HUES48 (cell line): Measurements from ENCODE around the gene EVI5.
"Not testable (repeated sequence)": the region's sequence is repeated elsewhere in the genome, so short reads cannot be mapped to it uniquely, and the experiment has no call there.

ENCODE experiments used
- H3K27ac ChIP-seq: one replicate; pipeline ENCODE4 v1.7.0; 2013; ENCODE audit warnings: low read depth, low read length, inconsistent platforms
- H3K27me3 ChIP-seq: 2 replicates; pipeline ENCODE4 v1.6.1; 2013; ENCODE audit warnings: mild to moderate bottlenecking, low read length; ENCODE audit not compliant: control insufficient read depth, insufficient read depth
- H3K36me3 ChIP-seq: 2 replicates; pipeline ENCODE4 v1.6.1; 2013; ENCODE audit warnings: low read length; ENCODE audit not compliant: control insufficient read depth, insufficient read depth
- H3K4me1 ChIP-seq: 2 replicates; pipeline ENCODE4 v1.6.1; 2013; ENCODE audit warnings: mild to moderate bottlenecking, low read length; ENCODE audit not compliant: control insufficient read depth, insufficient read depth
- H3K4me3 ChIP-seq: 2 replicates; pipeline ENCODE4 v1.5.1; 2013; ENCODE audit warnings: mild to moderate bottlenecking, low read depth, low read length
- H3K9ac ChIP-seq: 2 replicates; pipeline ENCODE4 v1.6.1; 2013; ENCODE audit warnings: mild to moderate bottlenecking, low read depth, low read length, moderate library complexity
- H3K9me3 ChIP-seq: 2 replicates; pipeline ENCODE4 v1.6.1; 2013; ENCODE audit warnings: low read length; ENCODE audit not compliant: control insufficient read depth, insufficient read depth

EVI5 gene

DNA sequence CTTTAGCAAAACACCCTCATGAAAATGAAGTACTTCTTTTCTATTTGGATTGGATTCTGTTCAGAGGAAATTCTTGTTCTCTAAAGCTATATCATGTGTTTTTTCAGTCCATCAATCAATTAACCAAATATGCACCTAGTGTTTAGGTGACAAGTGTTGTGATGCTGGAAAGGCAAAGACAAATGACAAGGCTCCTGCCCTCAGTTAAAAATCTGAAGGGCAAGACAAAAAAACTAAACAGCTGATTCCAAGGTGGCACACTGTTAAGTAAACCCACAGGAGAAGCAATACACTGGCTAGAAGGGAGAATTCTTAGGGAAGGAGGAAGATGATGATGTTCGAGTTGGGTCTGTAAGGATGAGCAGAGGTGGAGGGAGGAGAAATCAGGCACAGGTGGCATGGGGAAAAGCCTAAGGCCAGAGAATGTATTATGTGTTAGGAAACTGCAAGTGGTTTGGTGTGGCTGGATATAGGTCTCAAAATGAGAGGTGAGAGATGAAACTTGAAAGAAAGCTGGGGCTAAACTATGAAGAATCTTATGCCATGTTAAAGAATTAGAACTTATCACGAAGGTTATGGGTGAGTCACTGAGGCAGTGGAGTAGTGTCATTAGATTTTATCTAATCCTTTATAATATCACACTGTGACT lies 246.4 kb downstream of the EVI5 start:
- Histone ChIP-seq H3K4me3 (no peak overlapping the region), H3K9ac (no peak overlapping the region)

GRCh38 chr1:92538048-92538412 lies 246.9 kb downstream of the EVI5 start:
- no peaks in the 10 kb centered on the region for H3K36me3 ChIP-seq
- no peak overlapping the region for H3K9ac ChIP-seq
- H3K4me3 ChIP-seq: no peak overlapping the region
- no peaks in the 10 kb centered on the region for H3K9me3 ChIP-seq
- H3K4me1 ChIP-seq: no peaks in the 10 kb centered on the region
- no peaks in the 10 kb centered on the region for H3K27me3 ChIP-seq
- no peak overlapping the region for H3K27ac ChIP-seq

More for the DNA sequence above, 246.4 kb downstream of the EVI5 start:
- H3K36me3 ChIP-seq: no peaks in the 10 kb centered on the region
- H3K9me3 ChIP-seq: no peaks in the 10 kb centered on the region
- H3K27ac ChIP-seq: no peak overlapping the region
- H3K27me3 ChIP-seq: no peaks in the 10 kb centered on the region
- H3K4me1 ChIP-seq: no peaks in the 10 kb centered on the region

GRCh38 chr1:92536980-92537884 lies 247.7 kb downstream of the EVI5 start:
- Histone ChIP-seq H3K27ac (no peak overlapping the region), H3K9ac (no peak overlapping the region), H3K4me3 (no peak overlapping the region), H3K27me3 (no peaks in the 10 kb centered on the region), H3K36me3 (no peaks in the 10 kb centered on the region), H3K9me3 (no peaks in the 10 kb centered on the region), H3K4me1 (no peaks in the 10 kb centered on the region)

DNA sequence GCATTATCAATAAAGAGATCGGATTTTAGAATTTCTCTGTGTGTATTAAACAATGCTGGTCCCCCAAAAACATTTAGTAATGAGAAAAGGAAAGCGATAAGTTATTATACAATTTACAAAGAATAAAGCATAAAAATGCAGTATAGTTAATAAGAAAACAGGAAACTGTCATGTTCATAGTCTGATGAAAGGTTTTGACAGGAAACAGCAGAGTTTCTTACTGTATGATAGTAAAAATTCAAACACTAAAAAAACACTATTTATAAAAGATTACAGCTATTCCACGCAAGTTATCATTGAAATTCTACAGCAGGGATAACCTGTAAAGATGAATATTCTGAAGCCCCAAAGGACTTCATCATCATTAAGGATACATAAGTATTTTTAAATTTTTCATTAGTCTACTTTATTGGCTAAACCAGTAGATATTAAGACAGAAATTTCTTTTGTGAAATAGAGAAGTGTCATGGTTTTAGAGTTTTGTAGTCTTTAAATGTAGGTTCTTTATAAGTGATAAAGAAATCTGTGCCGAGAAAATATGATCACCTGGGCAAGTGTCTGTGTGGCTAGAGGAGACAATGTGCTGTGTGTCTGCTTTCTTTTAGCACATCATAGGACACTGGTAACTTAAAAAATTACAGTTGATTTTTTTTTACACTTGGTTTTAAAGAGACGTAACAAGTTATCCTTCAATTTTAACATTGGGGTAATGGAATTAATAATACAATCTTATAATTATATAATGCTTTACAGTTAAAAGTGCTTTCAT lies 248.5 kb downstream of the EVI5 start:
- Histone ChIP-seq H3K27ac (no peak overlapping the region), H3K36me3 (no peaks in the 10 kb centered on the region), H3K9me3 (no peaks in the 10 kb centered on the region), H3K4me1 (no peaks in the 10 kb centered on the region), H3K4me3 (no peak overlapping the region), H3K27me3 (no peaks in the 10 kb centered on the region), H3K9ac (no peak overlapping the region)

DNA sequence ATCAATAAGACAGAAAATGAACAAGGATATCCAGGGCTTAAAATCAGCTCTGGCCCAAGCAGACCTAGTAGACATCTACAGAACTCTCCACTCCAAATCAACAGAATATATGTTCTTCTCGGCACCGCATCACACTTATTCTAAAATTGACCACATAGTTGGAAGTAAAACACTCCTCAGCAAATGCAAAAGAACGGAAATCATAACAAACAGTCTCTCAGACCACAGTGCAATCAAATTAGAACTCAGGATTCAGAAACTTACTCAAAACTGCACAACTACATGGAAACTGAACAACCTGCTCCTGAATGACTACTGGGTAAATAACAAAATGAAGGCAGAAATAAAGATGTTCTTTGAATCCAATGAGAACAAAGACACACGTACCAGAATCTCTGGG lies 252.5 kb downstream of the EVI5 start:
- not testable (repeated sequence) for H3K27me3 ChIP-seq, H3K9ac ChIP-seq, H3K4me3 ChIP-seq

GRCh38 chr1:92531939-92532338 lies 253.0 kb downstream of the EVI5 start:
- H3K9ac ChIP-seq, H3K27me3 ChIP-seq, H3K27ac ChIP-seq, H3K9me3 ChIP-seq, H3K4me3 ChIP-seq, H3K36me3 ChIP-seq, H3K4me1 ChIP-seq: not testable (repeated sequence)

More for the DNA sequence above, 252.5 kb downstream of the EVI5 start:
- not testable (repeated sequence) for H3K4me1 ChIP-seq, H3K27ac ChIP-seq, H3K36me3 ChIP-seq, H3K9me3 ChIP-seq

DNA sequence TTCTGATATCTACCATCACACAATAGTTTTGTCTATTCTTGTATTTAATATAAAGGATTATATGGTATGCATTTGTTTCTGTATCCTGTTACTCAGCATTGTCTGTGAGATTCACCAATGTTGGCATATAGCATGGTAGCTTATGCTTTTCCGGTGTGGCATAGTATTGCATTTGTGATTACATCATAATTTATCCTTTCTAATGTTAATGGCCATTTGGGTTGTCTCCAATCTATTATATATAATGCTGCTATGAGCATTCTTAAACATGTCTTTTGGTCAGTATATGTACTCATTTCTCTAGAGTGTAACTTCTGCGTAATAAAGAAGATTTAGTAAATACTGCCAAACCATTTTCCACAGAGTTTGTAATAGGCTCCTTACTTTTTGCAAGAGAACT lies 257.2 kb downstream of the EVI5 start:
- H3K27ac ChIP-seq: no peak overlapping the region
- no peak overlapping the region for H3K4me3 ChIP-seq
- no peaks in the 10 kb centered on the region for H3K9me3 ChIP-seq
- H3K27me3 ChIP-seq: no peaks in the 10 kb centered on the region
- H3K4me1 ChIP-seq: no peaks in the 10 kb centered on the region
- H3K9ac ChIP-seq: no peak overlapping the region
- no peaks in the 10 kb centered on the region for H3K36me3 ChIP-seq

- H3K27ac ChIP-seq, H3K4me1 ChIP-seq, H3K4me3 ChIP-seq, H3K27me3 ChIP-seq, H3K9ac ChIP-seq, H3K36me3 ChIP-seq, H3K9me3 ChIP-seq: not testable (repeated sequence)
Measured at GRCh38 chr1:92524944-92525590, 259.8 kb downstream of the EVI5 start.

DNA sequence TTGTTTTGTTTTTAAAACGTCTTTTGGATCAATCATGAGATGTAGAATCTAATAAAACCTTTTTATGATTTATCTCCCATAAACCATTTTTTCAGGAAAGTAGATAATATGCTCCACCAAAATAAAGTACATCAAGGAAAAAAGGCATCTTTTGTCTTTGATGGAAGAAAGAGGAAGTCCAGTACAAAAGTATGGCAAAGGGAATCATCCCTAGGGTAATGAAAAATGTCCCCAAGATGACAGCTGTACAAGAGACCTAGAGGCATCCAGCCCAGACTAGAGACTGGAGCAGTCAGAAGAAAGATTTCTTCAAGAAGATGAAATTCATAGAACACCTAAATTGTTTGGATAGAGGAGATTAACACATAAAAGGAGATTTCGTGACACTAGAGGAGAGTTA lies 265.9 kb downstream of the EVI5 start:
- no peaks in the 10 kb centered on the region for H3K4me1 ChIP-seq
- no peak overlapping the region for H3K9ac ChIP-seq
- H3K36me3 ChIP-seq: no peaks in the 10 kb centered on the region

GRCh38 chr1:92516574-92516973 lies 268.3 kb downstream of the EVI5 start:
- Histone ChIP-seq H3K9me3 (no peaks in the 10 kb centered on the region), H3K27me3 (no peaks in the 10 kb centered on the region), H3K9ac (no peak overlapping the region), H3K4me1 (no peaks in the 10 kb centered on the region), H3K36me3 (no peaks in the 10 kb centered on the region), H3K27ac (no peak overlapping the region), H3K4me3 (no peak overlapping the region)

More for the DNA sequence above, 265.9 kb downstream of the EVI5 start:
- Histone ChIP-seq H3K4me3 (no peak overlapping the region), H3K9me3 (no peaks in the 10 kb centered on the region), H3K27me3 (no peaks in the 10 kb centered on the region), H3K27ac (no peak overlapping the region)
